Vagina (tissue), 2 donors: Measurements from ENCODE around the gene ZNF146. TPM values are rescaled to one million over a fixed set of nuclear protein-coding genes. Genes with fewer than 3 reads are reported as not detected.
"Not testable (repeated sequence)": the region's sequence is repeated elsewhere in the genome, so short reads cannot be mapped to it uniquely, and the experiment has no call there.

Experiments used
- DNase-seq, 2 donors: peaks; one replicate each; pipeline ENCODE4 v3.0.0-alpha.2; 2017; ENCODE audit errors: extremely low spot score in 2 of 2
- H3K27ac ChIP-seq: fragments of 200-600 bp; sonication (generic); one replicate; pipeline ENCODE4 v1.5.1; 2019
- H3K27me3 ChIP-seq: fragments of 200-600 bp; sonication (generic); one replicate; pipeline ENCODE4 v1.5.1; 2019
- H3K36me3 ChIP-seq, 2 donors: fragments of 200-600 bp; sonication (generic); one replicate each; pipeline ENCODE4 v1.5.1; 2017 to 2019
- H3K4me1 ChIP-seq: fragments of 200-600 bp; sonication (generic); one replicate; pipeline ENCODE4 v1.5.1; 2019
- H3K4me3 ChIP-seq, 2 donors: fragments of 200-600 bp; sonication (generic); 1 replicate in 1 of 2; 2 replicates in 1 of 2; pipeline ENCODE4 v1.5.1; 2016 to 2019
- H3K9me3 ChIP-seq: fragments of 200-600 bp; sonication (generic); one replicate; pipeline ENCODE4 v1.5.1; 2019
- POLR2A ChIP-seq, 2 donors: fragments of 450-650 bp; IDR thresholded peaks; one replicate each; pipeline ENCODE4 v1.6.1; 2017; ENCODE audit warnings: antibody characterized with exemption in 2 of 2, mild to moderate bottlenecking in 2 of 2, moderate library complexity in 2 of 2
- POLR2AphosphoS5 ChIP-seq, 2 donors: sonication (generic); formaldehyde crosslinking; IDR thresholded peaks; one replicate each; pipeline ENCODE4 v1.9.0; 2017; ENCODE audit warnings: antibody characterized with exemption in 2 of 2, mild to moderate bottlenecking in 2 of 2, low read depth in 1 of 2; ENCODE audit not compliant: insufficient read depth in 1 of 2
- intact Hi-C: fragments of 100-400 bp; cut with DNase I; formaldehyde crosslinking; loops from one replicate; pipeline ENCODE4 v1.15.1; 2023
- total RNA-seq: library from RNA; depleted of rRNA; stranded (reverse); fragments of >200 nt; gene quantifications from one replicate; pipeline ENCODE4 v1.2.3, GENCODE V29; 2016
- TF ChIP-seq, protein P1 (sequence below), 3 experiments: fragments of 450-650 bp in 2 of 3; fragments of 200-600 bp in 1 of 3; sonication (generic) in 1 of 3; IDR thresholded peaks; one replicate each; pipeline ENCODE4 v1.5.1; 2017 to 2019; ENCODE audit warnings: antibody characterized with exemption in 3 of 3, mild to moderate bottlenecking in 2 of 3, moderate library complexity in 2 of 3

ZNF146 gene
- total RNA-seq, 1 donor from 2014 or later, result 42.2 TPM

- no peak for TF ChIP-seq POLR2AphosphoS5 (IDR thresholded peaks at IDR 0.05; ENCODE audit: insufficient read depth in 1 of 2, low read depth in 1 of 2)
- TF ChIP-seq, protein P1, sequence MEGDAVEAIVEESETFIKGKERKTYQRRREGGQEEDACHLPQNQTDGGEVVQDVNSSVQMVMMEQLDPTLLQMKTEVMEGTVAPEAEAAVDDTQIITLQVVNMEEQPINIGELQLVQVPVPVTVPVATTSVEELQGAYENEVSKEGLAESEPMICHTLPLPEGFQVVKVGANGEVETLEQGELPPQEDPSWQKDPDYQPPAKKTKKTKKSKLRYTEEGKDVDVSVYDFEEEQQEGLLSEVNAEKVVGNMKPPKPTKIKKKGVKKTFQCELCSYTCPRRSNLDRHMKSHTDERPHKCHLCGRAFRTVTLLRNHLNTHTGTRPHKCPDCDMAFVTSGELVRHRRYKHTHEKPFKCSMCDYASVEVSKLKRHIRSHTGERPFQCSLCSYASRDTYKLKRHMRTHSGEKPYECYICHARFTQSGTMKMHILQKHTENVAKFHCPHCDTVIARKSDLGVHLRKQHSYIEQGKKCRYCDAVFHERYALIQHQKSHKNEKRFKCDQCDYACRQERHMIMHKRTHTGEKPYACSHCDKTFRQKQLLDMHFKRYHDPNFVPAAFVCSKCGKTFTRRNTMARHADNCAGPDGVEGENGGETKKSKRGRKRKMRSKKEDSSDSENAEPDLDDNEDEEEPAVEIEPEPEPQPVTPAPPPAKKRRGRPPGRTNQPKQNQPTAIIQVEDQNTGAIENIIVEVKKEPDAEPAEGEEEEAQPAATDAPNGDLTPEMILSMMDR (IDR thresholded peaks at IDR 0.05), result no peak
- no peak for TF ChIP-seq POLR2A (IDR thresholded peaks at IDR 0.05)
- H3K36me3 ChIP-seq, result peaks cover 0 to 12% of the 10 kb centered on the region in 2 donors
- H3K27me3 ChIP-seq, result no peaks in the 10 kb centered on the region
- no peaks in the 10 kb centered on the region for H3K4me1 ChIP-seq
- DNase-seq, result no peak
- no peak overlapping the region for H3K27ac ChIP-seq
- intact Hi-C loops, result no loop called here
- H3K4me3 ChIP-seq, result no peak overlapping the region
- H3K9me3 ChIP-seq, result no peaks in the 10 kb centered on the region
Observed at GRCh38 chr19:36182612-36183244, 32.2 kb upstream of the ZNF146 start.

DNA sequence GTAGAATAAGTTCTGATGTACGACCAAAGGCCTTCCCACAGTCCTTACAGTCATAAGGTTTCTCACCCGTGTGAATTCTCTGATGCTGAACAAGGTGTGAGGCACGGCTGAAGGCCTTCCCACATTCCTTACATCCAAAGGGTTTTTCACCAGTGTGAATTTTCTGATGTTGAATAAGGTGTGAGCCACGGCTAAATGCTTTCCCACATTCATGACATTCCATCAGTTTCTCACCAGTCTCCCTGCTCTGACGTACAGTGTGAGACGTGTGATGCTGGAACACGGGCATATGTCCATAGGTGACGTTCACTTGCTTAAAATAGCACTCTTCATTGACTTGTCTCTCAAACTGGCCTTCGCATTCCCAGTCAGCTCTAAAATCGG is 31.7 kb upstream of the ZNF146 start:
- H3K4me1 ChIP-seq, result no peaks in the 10 kb centered on the region
- no peak overlapping the region for H3K4me3 ChIP-seq
- no peaks in the 10 kb centered on the region for H3K27me3 ChIP-seq
- intact Hi-C loops, result no loop called here
- DNase-seq, result no peak
- H3K36me3 ChIP-seq, result peaks cover 0 to 12% of the 10 kb centered on the region in 2 donors
- no peak overlapping the region for H3K27ac ChIP-seq
- no peaks in the 10 kb centered on the region for H3K9me3 ChIP-seq
- TF ChIP-seq, protein P1 (IDR thresholded peaks at IDR 0.05), result no peak
- TF ChIP-seq POLR2A (IDR thresholded peaks at IDR 0.05), result no peak
- no peak for TF ChIP-seq POLR2AphosphoS5 (IDR thresholded peaks at IDR 0.05; ENCODE audit: insufficient read depth in 1 of 2, low read depth in 1 of 2)

DNA sequence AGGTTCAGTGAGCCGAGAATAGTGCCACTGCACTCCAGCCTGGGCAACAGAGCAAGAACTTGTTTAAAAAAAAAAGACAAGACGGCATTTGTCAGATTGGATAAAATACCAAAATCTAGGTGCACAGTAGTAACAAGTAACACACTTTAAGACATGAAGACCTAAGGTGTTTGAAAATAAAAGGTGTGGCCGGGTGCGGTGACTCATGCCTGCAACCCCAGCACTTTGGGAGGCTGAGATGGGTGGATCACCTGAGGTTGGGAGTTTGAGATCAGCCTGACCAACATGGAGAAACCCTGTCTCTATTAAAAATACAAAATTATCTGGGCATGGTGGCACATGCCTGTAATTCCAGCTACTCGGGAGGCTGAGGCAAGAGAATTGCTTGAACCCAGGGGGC is 28.2 kb upstream of the ZNF146 start:
- H3K9me3 ChIP-seq, intact Hi-C loops, H3K4me3 ChIP-seq, H3K27me3 ChIP-seq, DNase-seq, H3K4me1 ChIP-seq, H3K27ac ChIP-seq: not testable (repeated sequence)
- H3K36me3 ChIP-seq, result peaks cover 0 to 12% of the 10 kb centered on the region in 2 donors

GRCh38 chr19:36196249-36196648 is 18.7 kb upstream of the ZNF146 start:
- TF ChIP-seq POLR2A (IDR thresholded peaks at IDR 0.05) (no peak), POLR2AphosphoS5 (IDR thresholded peaks at IDR 0.05; ENCODE audit: insufficient read depth in 1 of 2, low read depth in 1 of 2) (no peak)
- TF ChIP-seq, protein P1 (IDR thresholded peaks at IDR 0.05), result no peak
- Histone ChIP-seq H3K9me3 (no peaks in the 10 kb centered on the region), H3K36me3 (peaks cover 0 to 21% of the 10 kb centered on the region in 2 donors), H3K4me1 (no peaks in the 10 kb centered on the region), H3K27ac (no peak overlapping the region), H3K4me3 (no peak overlapping the region), H3K27me3 (no peaks in the 10 kb centered on the region)
- intact Hi-C loops, result no loop called here
- no peak for DNase-seq

DNA sequence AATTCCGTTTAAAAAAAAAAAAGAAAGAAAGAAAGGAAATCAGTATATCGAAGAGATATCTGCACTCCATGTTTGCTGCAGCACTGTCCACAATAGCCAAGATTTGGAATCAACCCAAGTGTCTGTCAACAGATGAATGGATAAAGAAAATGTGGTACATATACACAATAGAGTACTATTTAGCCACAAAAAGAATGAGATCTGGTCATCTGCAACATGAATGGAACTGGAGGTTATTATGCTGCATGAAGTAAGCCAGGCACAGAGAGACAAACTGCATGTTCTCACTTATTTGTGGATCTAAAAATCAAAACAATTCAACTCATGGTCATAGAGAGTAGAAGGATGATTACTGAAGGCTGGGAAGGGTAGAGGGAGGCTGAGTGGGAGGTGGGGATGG is 16.8 kb upstream of the ZNF146 start:
- no peaks in the 10 kb centered on the region for H3K9me3 ChIP-seq
- H3K4me3 ChIP-seq, result no peak overlapping the region
- H3K4me1 ChIP-seq, result no peaks in the 10 kb centered on the region
- H3K27me3 ChIP-seq, result no peaks in the 10 kb centered on the region
- TF ChIP-seq POLR2AphosphoS5 (IDR thresholded peaks at IDR 0.05; ENCODE audit: insufficient read depth in 1 of 2, low read depth in 1 of 2) (no peak), POLR2A (IDR thresholded peaks at IDR 0.05) (no peak)
- TF ChIP-seq, protein P1 (IDR thresholded peaks at IDR 0.05), result no peak
- DNase-seq, result no peak
- H3K36me3 ChIP-seq, result peaks cover 0 to 19% of the 10 kb centered on the region in 2 donors
- no peak overlapping the region for H3K27ac ChIP-seq
- intact Hi-C loops, result no loop called here
